Stromal cell of bone marrow (primary cell): ENCODE data around the gene BAHCC1.

Experiments used
- DNase-seq: peaks from one replicate; pipeline ENCODE4 v3.0.0-alpha.2; 2012; ENCODE audit warnings: low read depth

Gene BAHCC1

GRCh38 chr17:81514739-81515529 lies 119.7 kb downstream of the BAHCC1 start:
- DNase-seq: peak; percentile 82

- no peak for DNase-seq
Measured at GRCh38 chr17:81515530-81516041, 120.3 kb downstream of the BAHCC1 start.
